Psoas muscle (tissue), 8 donors: ENCODE data around the gene BOLA1. TPM values are rescaled to one million over a fixed set of nuclear protein-coding genes. Genes with fewer than 3 reads are reported as not detected.
A peak's percentile ranks its signal among the peaks of the same experiment; 100 is the strongest.
"Not testable (repeated sequence)": the region's sequence is repeated elsewhere in the genome, so short reads cannot be mapped to it uniquely, and the experiment has no call there.

Experiments
- ATAC-seq, 4 donors: fragments of 200-7000 bp; cut with Tn5 transposase; one replicate each; pipeline ENCODE4 v1.9.1; 2020; ENCODE audit warnings: moderate library complexity in 3 of 4, mild to moderate bottlenecking in 2 of 4
- DNase-seq, 2 donors: peaks; one replicate each; pipeline ENCODE4 v3.0.0-alpha.2; 2020
- H3K27ac ChIP-seq: fragments of 200-600 bp; one replicate; pipeline ENCODE4 v1.8.0; 2022
- H3K27me3 ChIP-seq, 3 donors: fragments of 200-600 bp in 1 of 3; one replicate each; pipeline versions ENCODE4 v1.6.1 to v1.8.0; 2013 to 2022; ENCODE audit warnings: low read length in 2 of 3, mild to moderate bottlenecking in 2 of 3, moderate library complexity in 1 of 3; ENCODE audit not compliant: insufficient read depth in 3 of 3
- H3K36me3 ChIP-seq, 2 donors: fragments of 200-600 bp in 1 of 2; one replicate each; pipeline versions ENCODE4 v1.6.1 to v1.8.0; 2013 to 2022; ENCODE audit warnings: low read depth in 1 of 2, mild to moderate bottlenecking in 1 of 2, moderate library complexity in 1 of 2; ENCODE audit not compliant: insufficient read depth in 1 of 2
- H3K4me1 ChIP-seq: fragments of 200-600 bp; one replicate; pipeline ENCODE4 v1.8.0; 2022
- H3K4me3 ChIP-seq: fragments of 200-600 bp; one replicate; pipeline ENCODE4 v1.8.0; 2022; ENCODE audit warnings: mild to moderate bottlenecking
- H3K9me3 ChIP-seq: fragments of 200-600 bp; one replicate; pipeline ENCODE4 v1.8.0; 2022
- CTCF ChIP-seq: fragments of 200-600 bp; IDR thresholded peaks from one replicate; pipeline ENCODE4 v1.8.0; 2022; ENCODE audit warnings: antibody characterized with exemption
- WGBS, 3 donors: extraction: QIAGEN DNeasy Blood & Tissue Kit; methylation state at CpG; one replicate each; pipeline versions ENCODE4 v1.1.6 to v1.1.7; 2013; 5-methylcytosine and 5-hydroxymethylcytosine counted together
- intact Hi-C, 2 donors: fragments of 100-400 bp; cut with DNase I; formaldehyde crosslinking; loops; one replicate each; pipeline versions ENCODE4 v1.11.0 to v1.14.2; 2022
- polyA plus RNA-seq, 3 donors: library from polyadenylated mRNA; stranded (reverse); fragments of 200-250 nt; gene quantifications; one replicate each; pipeline ENCODE4 v1.2.3, GENCODE V29; 2013
- total RNA-seq, 4 donors: library from RNA; stranded (reverse); fragmentation: NEBNext Ultra II Directional in 2 of 4; extraction: Animal tissue kit (Norgen Biotek cat#: 25700) in 2 of 4; gene quantifications; one replicate each; pipeline versions ENCODE4 v1.2.1 to v1.2.4, GENCODE V29; 2021 to 2023
- donor health status: healthy with polysubstance abuse.
- donor health status: DM: no; HTN: no; CAD: no; lungs with moderate emphysema.
- donor health status: Bipolar disorder and iron deficiency.
- donor health status: healthy.
- donor health status: DM: yes; HTN: yes; CAD: no.
- donor health status: DM: no; HTN: no; CAD: no.
- donor health status: DM: no; HTN: no; CAD: no.
- donor health status: DM: yes; HTN: yes; CAD: no.

The BOLA1 gene
- total and polyA plus RNA-seq, 7 donors: 13.9 to 45.3 (median 18.1) TPM

- DNase-seq (no peak), ATAC-seq (no peak)
- no peak for TF ChIP-seq CTCF
- peaks cover 19% of the 10 kb centered on the region for H3K4me1 ChIP-seq
- intact Hi-C loops: loop anchor here in 1 of 2 donors (10.0 kb wide), 1 partner anchor 171 kb away; no protein-coding TSS in a partner anchor
- 85 to 88% (median 86%) methylated on average over 3 of the region's 3 CpGs for WGBS, 3 donors
- H3K4me3 ChIP-seq: peak overlapping the region; percentile 79
- no peaks in the 10 kb centered on the region for H3K9me3 ChIP-seq
- H3K36me3 ChIP-seq: no peaks in the 10 kb centered on the region
- H3K27me3 ChIP-seq: no peaks in the 10 kb centered on the region
- H3K27ac ChIP-seq: no peak overlapping the region
Observed at GRCh38 chr1:149883598-149884247, 15.6 kb upstream of the BOLA1 start.

GRCh38 chr1:149884433-149885338, 14.7 kb upstream of the BOLA1 start:
- ATAC-seq: no peak
- H3K27me3 ChIP-seq: no peaks in the 10 kb centered on the region

GRCh38 chr1:149885339-149886120, 13.8 kb upstream of the BOLA1 start:
- ATAC-seq (peak; percentile 43 to 64 (median 53)), DNase-seq (peak; percentile 88 to 94)
- 0 to 1% (median 0%) methylated on average over 36 of the region's 36 CpGs for WGBS, 3 donors
- Histone ChIP-seq H3K9me3 (no peaks in the 10 kb centered on the region), H3K27me3 (no peaks in the 10 kb centered on the region), H3K4me3 (peak overlapping the region; percentile 79), H3K27ac (peak overlapping the region; percentile 98), H3K4me1 (peaks cover 19% of the 10 kb centered on the region), H3K36me3 (no peaks in the 10 kb centered on the region)
- intact Hi-C loops: loop anchor here in 1 of 2 donors (10.0 kb wide), 1 partner anchor 169 kb away; no protein-coding TSS in a partner anchor
- TF ChIP-seq CTCF: no peak

More at GRCh38 chr1:149884433-149885338, 14.7 kb upstream of the BOLA1 start:
- peak overlapping the region; percentile 98 for H3K27ac ChIP-seq
- H3K4me1 ChIP-seq: peaks cover 19% of the 10 kb centered on the region
- peak overlapping the region; percentile 79 for H3K4me3 ChIP-seq
- no peaks in the 10 kb centered on the region for H3K36me3 ChIP-seq
- intact Hi-C loops: loop anchor here in 1 of 2 donors (10.0 kb wide), 1 partner anchor 170 kb away; no protein-coding TSS in a partner anchor
- WGBS, 3 donors: 8 to 10% (median 8%) methylated on average over 9 of the region's 9 CpGs
- H3K9me3 ChIP-seq: no peaks in the 10 kb centered on the region
- TF ChIP-seq CTCF: no peak
- DNase-seq: no peak

- intact Hi-C loops: loop anchor here in 1 of 2 donors (10.0 kb wide), 1 partner anchor 169 kb away; no protein-coding TSS in a partner anchor
- H3K27me3 ChIP-seq, DNase-seq: not testable (repeated sequence)
Observed at GRCh38 chr1:149886121-149886395, 13.3 kb upstream of the BOLA1 start.

More at GRCh38 chr1:149886121-149886395, 13.3 kb upstream of the BOLA1 start:
- not testable (repeated sequence) for H3K36me3 ChIP-seq, H3K9me3 ChIP-seq
- ATAC-seq: peak; percentile 2 to 27 (median 21)
- H3K27ac ChIP-seq: peak overlapping the region; percentile 98
- peak overlapping the region; percentile 79 for H3K4me3 ChIP-seq
- H3K4me1 ChIP-seq: peaks cover 19% of the 10 kb centered on the region
- 0 to 1% (median 0%) methylated on average over 17 to 19 of the region's 19 CpGs for WGBS, 3 donors
